Measurements from ENCODE around the gene PSMC4. TPM values are rescaled to one million over a fixed set of nuclear protein-coding genes. Genes with fewer than 3 reads are reported as not detected.
A peak's percentile ranks its signal among the peaks of the same experiment; 100 is the strongest.

The PSMC4 gene
- total and polyA plus RNA-seq, 2 donors (not counting 1 experiment from before 2014, with no cell fraction given) = 58.2 to 63.0 TPM

- no peak for DNase-seq
- no peak overlapping the region for H3K9ac ChIP-seq (ENCODE audit: low read length)
- H3K4me2 ChIP-seq (replicated peaks; ENCODE audit: low read depth, low read length, poor library complexity, severe bottlenecking) = no peak overlapping the region
- no peak overlapping the region for H3K4me3 ChIP-seq (ENCODE audit: control extremely low read depth in 1 of 5, extremely low read depth in 1 of 5, insufficient read depth in 1 of 5, low read depth in 2 of 5, low read length in 4 of 5)
- no peak overlapping the region for H3K27ac ChIP-seq (ENCODE audit: low read length in 2 of 2)
- Mint-ChIP-seq H3K27ac (no peak overlapping the region), H3K27me3 (no peaks in the 10 kb centered on the region), H3K9me3 (ENCODE audit: insufficient read depth) (peaks cover 2% of the 10 kb centered on the region), H3K4me3 (peak overlapping the region; percentile 40), H3K4me1 (peaks cover 34% of the 10 kb centered on the region)
- ChIA-PET POLR2A (no interaction called here), CTCF (no interaction called here)
- H3K4me1 ChIP-seq (ENCODE audit: control insufficient read depth in 2 of 2, insufficient read depth in 2 of 2, low read length in 2 of 2) = peaks cover 9 to 16% of the 10 kb centered on the region in 2 donors
- H3K79me2 ChIP-seq (ENCODE audit: control insufficient read depth, insufficient read depth, low read length) = peaks cover 66% of the 10 kb centered on the region
- intact Hi-C loops (cut with micrococcal nuclease) = no loop called here
- peaks cover 8% of the 10 kb centered on the region for H4K20me1 ChIP-seq (ENCODE audit: control insufficient read depth, insufficient read depth, low read length, poor library complexity, severe bottlenecking)
- H2AFZ ChIP-seq (ENCODE audit: insufficient read depth, low read depth, low read length, poor library complexity, severe bottlenecking) = no peak overlapping the region
- H3K27me3 ChIP-seq (replicated peaks in 1 of 4; ENCODE audit: control extremely low read depth in 1 of 4, control insufficient read depth in 3 of 4, insufficient read depth in 4 of 4, low read length in 3 of 4) = no peaks in the 10 kb centered on the region
- H3K36me3 ChIP-seq (replicated peaks in 1 of 2; ENCODE audit: control extremely low read depth in 1 of 2, control insufficient read depth in 1 of 2, extremely low read depth in 1 of 2, insufficient read depth in 2 of 2, low read length in 1 of 2) = no peaks in the 10 kb centered on the region
- no peak for ATAC-seq (ENCODE audit: low read depth)
- peaks cover 1 to 8% (median 8%) of the 10 kb centered on the region in 3 donors for H3K9me3 ChIP-seq (ENCODE audit: control extremely low read depth in 1 of 3, control insufficient read depth in 2 of 3, insufficient read depth in 1 of 3, low read length in 2 of 3)
- TF ChIP-seq CTCF (IDR thresholded peaks at IDR 0.05) = no peak
- TF ChIP-seq EZH2 (IDR thresholded peaks at IDR 0.05; ENCODE audit: borderline replicate concordance, insufficient read depth, low read depth, low read length, poor library complexity, severe bottlenecking) = no peak
Measured at GRCh38 chr19:39994361-39994760, 23.4 kb downstream of the PSMC4 start.

GRCh38 chr19:39995794-39996193 is 24.8 kb downstream of the PSMC4 start:
- H3K9me3 Mint-ChIP-seq (ENCODE audit: insufficient read depth) = peaks cover 2% of the 10 kb centered on the region
- intact Hi-C loops (cut with micrococcal nuclease) = loop anchor here (1.0 to 5.0 kb wide), 5 partner anchors 24 to 472 kb away; partner anchors contain the start of genes BLVRB, MAP3K10, PSMC4 and SPTBN4
- H3K4me1 Mint-ChIP-seq = peaks cover 28% of the 10 kb centered on the region
- Histone ChIP-seq H3K4me1 (ENCODE audit: control insufficient read depth in 2 of 2, insufficient read depth in 2 of 2, low read length in 2 of 2) (peaks cover 9 to 16% of the 10 kb centered on the region in 2 donors), H3K27ac (ENCODE audit: low read length in 2 of 2) (no peak overlapping the region), H2AFZ (ENCODE audit: insufficient read depth, low read depth, low read length, poor library complexity, severe bottlenecking) (no peak overlapping the region), H3K27me3 (replicated peaks in 1 of 4; ENCODE audit: control extremely low read depth in 1 of 4, control insufficient read depth in 3 of 4, insufficient read depth in 4 of 4, low read length in 3 of 4) (no peaks in the 10 kb centered on the region), H3K4me2 (replicated peaks; ENCODE audit: low read depth, low read length, poor library complexity, severe bottlenecking) (peak overlapping the region; percentile 83), H3K4me3 (ENCODE audit: control extremely low read depth in 1 of 5, extremely low read depth in 1 of 5, insufficient read depth in 1 of 5, low read depth in 2 of 5, low read length in 4 of 5) (peak overlapping the region in 1 of 5 experiments; percentile 65), H3K36me3 (replicated peaks in 1 of 2; ENCODE audit: control extremely low read depth in 1 of 2, control insufficient read depth in 1 of 2, extremely low read depth in 1 of 2, insufficient read depth in 2 of 2, low read length in 1 of 2) (peaks cover 0 to 2% of the 10 kb centered on the region in 2 experiments), H3K9ac (ENCODE audit: low read length) (no peak overlapping the region), H3K9me3 (ENCODE audit: control extremely low read depth in 1 of 3, control insufficient read depth in 2 of 3, insufficient read depth in 1 of 3, low read length in 2 of 3) (peaks cover 1 to 8% (median 8%) of the 10 kb centered on the region in 3 donors), H3K79me2 (ENCODE audit: control insufficient read depth, insufficient read depth, low read length) (peaks cover 52% of the 10 kb centered on the region), H4K20me1 (ENCODE audit: control insufficient read depth, insufficient read depth, low read length, poor library complexity, severe bottlenecking) (peaks cover 8% of the 10 kb centered on the region)
- POLR2A ChIA-PET = interaction anchor here (2.0 kb wide), 1 partner anchor 25 kb away, joined by 10 read pairs; the partner anchor contains the start of gene PSMC4
- TF ChIP-seq CTCF (IDR thresholded peaks at IDR 0.05) = no peak
- no peak for TF ChIP-seq EZH2 (IDR thresholded peaks at IDR 0.05; ENCODE audit: borderline replicate concordance, insufficient read depth, low read depth, low read length, poor library complexity, severe bottlenecking)
- WGBS (ENCODE audit: insufficient coverage) = 100% methylated on average over 1 of the region's 1 CpG
- CTCF ChIA-PET = interaction anchor here (1.8 kb wide), 1 partner anchor 17 kb away, joined by 5 read pairs; no protein-coding TSS in a partner anchor
- no peak overlapping the region for H3K27ac Mint-ChIP-seq
- DNase-seq = no peak
- no peak for ATAC-seq (ENCODE audit: low read depth)
- no peaks in the 10 kb centered on the region for H3K27me3 Mint-ChIP-seq
- peak overlapping the region; percentile 96 for H3K4me3 Mint-ChIP-seq
